ENCODE data around the gene SLAMF8.

The SLAMF8 gene

GRCh38 chr1:159826441-159827101 lies at the start of gene SLAMF8:
SLAMF8 (plus strand) TSS chr1:159826873; CDS start chr1:159826899, 26 bp downstream.
- DNase-seq (ENCODE audit: low read depth), result no peak

GRCh38 chr1:159778266-159778665 lies 48.4 kb upstream of the SLAMF8 start:
- no peak for DNase-seq (ENCODE audit: low read depth)

GRCh38 chr1:159779403-159779851 lies 47.2 kb upstream of the SLAMF8 start:
- peak; percentile 51 for DNase-seq (ENCODE audit: low read depth)

GRCh38 chr1:159780583-159781582 lies 45.8 kb upstream of the SLAMF8 start, which contains the start of gene DUSP23:
DUSP23 (plus strand) TSS chr1:159780962; CDS start chr1:159781101, 139 bp downstream.
- DNase-seq (ENCODE audit: low read depth), result peak; percentile 95

- no peak for DNase-seq (ENCODE audit: low read depth)
These were observed 44.7 kb upstream of the SLAMF8 start for GRCh38 chr1:159781992-159782391.

GRCh38 chr1:159783724-159784123 lies 42.9 kb upstream of the SLAMF8 start:
- no peak for DNase-seq (ENCODE audit: low read depth)

GRCh38 chr1:159786465-159786864 lies 40.2 kb upstream of the SLAMF8 start:
- DNase-seq (ENCODE audit: low read depth), result no peak

GRCh38 chr1:159786966-159787365 lies 39.7 kb upstream of the SLAMF8 start:
- no peak for DNase-seq (ENCODE audit: low read depth)

GRCh38 chr1:159790237-159790917 lies 36.3 kb upstream of the SLAMF8 start:
- DNase-seq (ENCODE audit: low read depth), result no peak

- DNase-seq (ENCODE audit: low read depth), result no peak
These were observed 35.6 kb upstream of the SLAMF8 start for GRCh38 chr1:159791031-159791430.

GRCh38 chr1:159791461-159791860 lies 35.2 kb upstream of the SLAMF8 start:
- no peak for DNase-seq (ENCODE audit: low read depth)

GRCh38 chr1:159795534-159795933 lies 31.1 kb upstream of the SLAMF8 start:
- no peak for DNase-seq (ENCODE audit: low read depth)

GRCh38 chr1:159798893-159799292 lies 27.8 kb upstream of the SLAMF8 start:
- peak; percentile 67 for DNase-seq (ENCODE audit: low read depth)

- no peak for DNase-seq (ENCODE audit: low read depth)
These were observed 27.2 kb upstream of the SLAMF8 start for GRCh38 chr1:159799446-159799985.

- DNase-seq (ENCODE audit: low read depth), result no peak
These were observed 26.3 kb upstream of the SLAMF8 start for GRCh38 chr1:159800177-159800930.

GRCh38 chr1:159802111-159802510 lies 24.6 kb upstream of the SLAMF8 start, which contains the start of gene FCRL6:
FCRL6 (plus strand) TSS chr1:159802360; CDS start chr1:159802425, 65 bp downstream.
- DNase-seq (ENCODE audit: low read depth), result no peak

- no peak for DNase-seq (ENCODE audit: low read depth)
These were observed 22.6 kb upstream of the SLAMF8 start for GRCh38 chr1:159803956-159804689.

- no peak for DNase-seq (ENCODE audit: low read depth)
These were observed 21.7 kb upstream of the SLAMF8 start for GRCh38 chr1:159804924-159805323.

GRCh38 chr1:159815926-159816325 lies 10.7 kb upstream of the SLAMF8 start:
- DNase-seq (ENCODE audit: low read depth), result no peak

- DNase-seq (ENCODE audit: low read depth), result no peak
These were observed 9.2 kb upstream of the SLAMF8 start for GRCh38 chr1:159817276-159818041.

All from HS-5 (cell line).